Measurements from ENCODE around the gene ZMAT3.
"Not testable (repeated sequence)": the region's sequence is repeated elsewhere in the genome, so short reads cannot be mapped to it uniquely, and the experiment has no call there.

ZMAT3 gene, protein sequence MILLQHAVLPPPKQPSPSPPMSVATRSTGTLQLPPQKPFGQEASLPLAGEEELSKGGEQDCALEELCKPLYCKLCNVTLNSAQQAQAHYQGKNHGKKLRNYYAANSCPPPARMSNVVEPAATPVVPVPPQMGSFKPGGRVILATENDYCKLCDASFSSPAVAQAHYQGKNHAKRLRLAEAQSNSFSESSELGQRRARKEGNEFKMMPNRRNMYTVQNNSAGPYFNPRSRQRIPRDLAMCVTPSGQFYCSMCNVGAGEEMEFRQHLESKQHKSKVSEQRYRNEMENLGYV
- total RNA-seq, result 29.4 to 47.3 reads per million in 2 experiments

GRCh38 chr3:179071323-179072099 is at the start of gene ZMAT3:
Gene ZMAT3 (minus strand): TSS chr3:179071809. CDS start chr3:179067752, 4,057 bp downstream.
- DNase-seq (ENCODE audit: low read depth), result peak; percentile 78

DNA sequence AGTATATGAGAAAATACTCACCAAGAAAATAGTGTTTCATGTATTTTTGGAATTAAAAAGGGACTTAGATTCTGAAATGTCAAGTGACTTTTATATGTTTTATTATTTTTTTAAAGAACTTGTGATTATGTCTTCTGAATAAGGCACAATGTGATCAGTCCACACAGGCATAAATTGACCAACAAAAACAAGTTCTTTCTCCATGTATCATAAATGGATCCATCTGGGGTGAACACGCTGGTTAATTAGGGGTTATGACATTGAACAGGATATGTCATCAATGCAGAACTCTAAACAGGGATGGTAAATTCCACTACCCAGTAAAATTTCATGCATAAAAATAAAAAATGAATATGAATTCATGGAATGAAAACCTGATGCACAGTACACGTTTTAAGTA is 45.2 kb upstream of the ZMAT3 start:
- no peak for DNase-seq (ENCODE audit: low read depth)

- not testable (repeated sequence) for DNase-seq (ENCODE audit: low read depth)
These were observed 43.8 kb upstream of the ZMAT3 start for GRCh38 chr3:179115444-179115843.

DNA sequence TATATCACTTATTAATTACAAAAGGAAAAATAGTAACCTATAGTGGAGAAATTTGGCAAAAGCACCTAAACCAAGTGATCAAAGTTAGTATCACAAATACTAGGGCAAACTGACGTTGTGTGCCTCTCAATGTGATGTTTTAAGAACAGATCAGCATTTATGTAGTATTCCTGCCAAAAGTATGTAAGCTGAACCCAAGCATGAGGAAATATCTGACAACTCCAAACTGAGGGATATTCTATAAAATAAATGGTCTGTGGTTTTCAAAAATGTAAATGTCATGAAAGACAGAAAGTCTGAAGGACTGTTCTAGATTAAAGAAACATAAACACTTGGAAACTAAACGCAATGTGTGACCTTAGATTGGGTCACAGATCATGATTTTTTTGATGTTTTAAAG is 42.3 kb upstream of the ZMAT3 start:
- no peak for DNase-seq (ENCODE audit: low read depth)

DNA sequence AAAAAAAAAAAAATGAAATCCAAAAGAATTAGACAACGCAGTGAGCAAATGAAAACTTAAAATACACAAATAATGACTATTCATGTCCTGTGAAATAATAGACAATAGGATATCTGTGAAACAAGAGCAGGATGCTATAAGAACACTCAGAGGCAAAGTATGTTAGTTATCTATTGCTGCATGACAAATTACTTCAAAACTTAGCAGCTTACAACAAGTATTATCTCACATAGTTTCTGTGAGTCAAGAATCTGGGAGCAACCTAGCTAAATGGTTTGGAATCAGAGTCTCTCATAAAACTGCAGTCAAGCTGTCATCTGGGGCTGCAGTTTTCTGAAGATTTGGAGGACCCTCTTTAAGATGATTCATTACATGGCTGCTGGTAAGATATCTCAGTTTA is 36.5 kb upstream of the ZMAT3 start:
- DNase-seq (ENCODE audit: low read depth), result no peak

DNA sequence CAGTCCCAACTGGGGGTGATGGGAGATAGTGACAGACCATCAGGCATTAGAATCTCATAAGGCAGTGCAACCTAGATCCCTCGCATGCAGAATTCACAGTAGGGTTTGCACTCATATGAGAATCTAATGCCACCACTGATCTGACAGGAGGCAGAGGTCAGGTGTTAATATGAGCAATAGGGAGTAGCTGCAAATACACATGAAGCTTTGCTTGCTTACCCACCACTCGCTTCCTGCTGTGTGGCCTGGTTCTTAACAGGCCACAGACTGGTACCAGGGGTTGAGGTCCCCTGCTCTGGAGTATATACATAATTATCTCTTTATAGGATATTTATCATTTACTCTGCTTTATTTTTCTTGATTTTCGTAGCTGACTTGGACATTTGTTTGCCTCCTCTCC is 36.0 kb upstream of the ZMAT3 start:
- DNase-seq (ENCODE audit: low read depth), result no peak

DNA sequence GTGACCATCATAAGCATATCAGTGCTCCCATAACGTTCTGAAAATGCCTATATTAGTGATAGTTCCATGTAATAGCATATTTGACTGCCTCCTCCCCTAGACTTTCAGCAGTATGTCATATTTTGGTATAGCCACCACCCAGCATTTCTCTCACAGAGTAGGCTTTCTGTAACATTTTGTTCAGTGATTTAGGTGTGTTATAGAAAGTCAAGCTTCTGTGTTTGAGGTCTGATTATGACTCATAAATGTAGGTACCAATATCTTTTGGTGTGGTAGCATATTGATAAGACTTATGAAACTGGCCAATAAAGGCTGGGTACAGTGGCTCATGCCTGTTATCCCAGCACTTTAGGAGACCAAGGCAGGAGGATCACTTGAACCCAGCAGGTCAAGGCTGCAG is 34.3 kb upstream of the ZMAT3 start:
- no peak for DNase-seq (ENCODE audit: low read depth)

GRCh38 chr3:179100652-179101051 is 29.0 kb upstream of the ZMAT3 start:
- no peak for DNase-seq (ENCODE audit: low read depth)

- no peak for DNase-seq (ENCODE audit: low read depth)
These were observed 26.9 kb upstream of the ZMAT3 start for GRCh38 chr3:179098388-179099077.

- DNase-seq (ENCODE audit: low read depth), result no peak
These were observed 22.2 kb upstream of the ZMAT3 start for GRCh38 chr3:179093807-179094206.

- no peak for DNase-seq (ENCODE audit: low read depth)
These were observed 19.5 kb upstream of the ZMAT3 start for GRCh38 chr3:179091113-179091512.

GRCh38 chr3:179088306-179088705 is 16.7 kb upstream of the ZMAT3 start:
- no peak for DNase-seq (ENCODE audit: low read depth)

DNA sequence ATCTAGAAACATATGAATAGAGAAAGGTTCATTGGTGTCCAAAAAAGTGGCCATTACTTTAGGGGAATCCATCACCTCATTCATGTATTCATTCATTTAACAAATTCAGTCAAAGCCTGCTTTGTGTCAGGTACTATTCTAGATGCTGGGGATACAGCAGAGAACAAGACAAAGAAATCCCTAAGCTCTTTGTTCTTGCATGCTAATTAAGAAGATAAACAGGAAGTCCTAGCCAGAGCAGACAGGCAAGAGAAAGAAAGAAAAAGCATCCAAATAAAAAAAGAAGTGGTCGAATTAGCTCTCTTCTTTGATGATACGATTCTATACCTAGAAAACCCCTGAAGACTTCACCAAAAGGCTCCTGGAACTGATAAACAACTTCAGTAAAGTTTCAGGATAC is 12.4 kb upstream of the ZMAT3 start:
- DNase-seq (ENCODE audit: low read depth), result no peak

- no peak for DNase-seq (ENCODE audit: low read depth)
These were observed 10.8 kb upstream of the ZMAT3 start for GRCh38 chr3:179082416-179082815.

GRCh38 chr3:179081885-179082284 is 10.3 kb upstream of the ZMAT3 start:
- DNase-seq (ENCODE audit: low read depth), result no peak

DNA sequence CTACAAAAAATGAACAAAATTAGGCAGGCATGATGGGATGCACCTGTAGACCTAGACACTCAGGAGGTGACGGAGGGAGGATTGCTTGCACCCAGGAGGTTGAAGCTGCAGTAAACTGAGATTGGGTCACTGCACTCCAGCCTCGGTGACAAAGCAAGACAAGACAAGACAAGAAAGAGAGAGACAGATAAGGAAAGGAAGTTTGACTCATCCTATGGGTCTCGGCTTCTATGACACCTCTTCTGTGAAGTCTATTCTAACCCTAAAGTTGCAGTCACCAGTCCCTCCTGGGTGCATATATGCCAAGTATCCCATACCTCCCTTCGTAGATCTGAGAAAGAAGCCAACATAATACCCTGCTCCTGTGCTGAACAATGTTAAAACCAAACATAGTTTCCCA is 7.9 kb upstream of the ZMAT3 start:
- DNase-seq (ENCODE audit: low read depth), result no peak

DNA sequence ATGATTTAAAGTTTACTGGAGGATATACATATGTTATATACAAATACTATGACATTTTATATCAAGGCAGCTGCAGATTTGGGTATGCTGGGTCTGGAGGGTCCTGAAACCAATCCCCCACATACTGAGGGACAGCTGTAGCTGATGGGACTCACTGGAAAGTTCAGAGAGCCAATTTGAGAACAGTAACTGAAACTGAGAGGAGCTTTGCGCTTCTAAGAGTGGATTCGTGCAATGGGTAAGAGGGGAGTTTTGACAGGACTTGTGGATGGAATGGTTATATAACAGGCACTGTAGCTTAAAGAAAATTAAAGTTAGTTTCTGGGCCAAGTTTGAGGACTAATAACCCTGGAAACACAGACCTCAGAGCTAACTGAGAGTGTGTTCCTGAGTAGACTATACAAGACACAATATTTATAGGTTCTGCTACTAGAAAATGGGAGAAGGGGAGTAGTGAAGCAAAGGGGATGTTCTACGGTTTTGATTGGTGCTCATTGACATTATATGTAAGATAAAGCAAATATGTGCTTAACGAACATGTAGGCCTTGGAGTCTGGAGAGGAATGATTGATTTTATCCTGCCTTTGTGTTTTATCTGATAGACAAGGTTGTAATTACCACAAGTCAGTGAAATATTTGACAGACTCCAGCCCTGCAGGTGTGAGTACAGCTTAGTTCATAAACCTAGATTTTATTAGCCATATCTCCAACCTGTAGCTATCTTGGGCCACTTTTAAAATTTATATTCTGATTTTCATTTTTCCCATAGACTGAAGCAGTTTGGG is 4.8 kb upstream of the ZMAT3 start:
- no peak for DNase-seq (ENCODE audit: low read depth)

DNA sequence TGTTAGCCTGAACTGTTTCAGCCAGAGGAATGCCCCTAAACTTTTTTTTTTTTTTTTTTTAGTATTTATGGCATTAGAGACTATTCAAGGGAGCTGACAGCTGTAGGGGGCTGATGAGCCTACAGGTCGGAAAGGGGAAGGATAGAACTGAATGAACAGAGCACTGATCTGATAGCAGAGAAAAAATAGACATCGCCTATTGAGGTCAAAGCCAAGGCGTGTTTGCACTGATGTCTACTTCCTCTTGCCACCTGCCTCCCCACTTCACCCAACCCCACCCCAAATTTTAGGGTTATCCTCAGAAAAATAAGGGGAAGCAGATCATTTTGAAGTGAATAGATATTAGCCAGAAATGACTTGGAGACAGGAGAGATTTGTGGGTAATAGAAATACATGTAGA is 3.0 kb upstream of the ZMAT3 start:
- DNase-seq (ENCODE audit: low read depth), result no peak

- DNase-seq (ENCODE audit: low read depth), result no peak
These were observed 2.2 kb upstream of the ZMAT3 start for GRCh38 chr3:179073816-179074215.

- peak; percentile 18 for DNase-seq (ENCODE audit: low read depth)
These were observed 460 bp upstream of the ZMAT3 start for GRCh38 chr3:179072100-179072438.

DNA sequence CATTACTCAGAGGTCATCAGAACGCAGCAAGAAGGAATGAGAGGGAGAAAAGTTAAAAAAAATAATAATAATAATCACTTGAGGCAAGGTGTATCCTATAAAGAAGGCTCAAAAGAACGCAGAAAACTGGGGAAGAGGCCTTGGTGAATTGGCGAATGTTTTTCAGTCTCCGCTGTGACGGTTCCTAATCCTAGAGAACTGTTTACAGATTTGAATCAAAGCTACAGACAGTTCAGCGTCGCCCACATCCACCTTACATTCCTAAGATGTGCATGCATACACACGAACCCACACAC is 634 bp downstream of the ZMAT3 start:
- no peak for DNase-seq (ENCODE audit: low read depth)

DNA sequence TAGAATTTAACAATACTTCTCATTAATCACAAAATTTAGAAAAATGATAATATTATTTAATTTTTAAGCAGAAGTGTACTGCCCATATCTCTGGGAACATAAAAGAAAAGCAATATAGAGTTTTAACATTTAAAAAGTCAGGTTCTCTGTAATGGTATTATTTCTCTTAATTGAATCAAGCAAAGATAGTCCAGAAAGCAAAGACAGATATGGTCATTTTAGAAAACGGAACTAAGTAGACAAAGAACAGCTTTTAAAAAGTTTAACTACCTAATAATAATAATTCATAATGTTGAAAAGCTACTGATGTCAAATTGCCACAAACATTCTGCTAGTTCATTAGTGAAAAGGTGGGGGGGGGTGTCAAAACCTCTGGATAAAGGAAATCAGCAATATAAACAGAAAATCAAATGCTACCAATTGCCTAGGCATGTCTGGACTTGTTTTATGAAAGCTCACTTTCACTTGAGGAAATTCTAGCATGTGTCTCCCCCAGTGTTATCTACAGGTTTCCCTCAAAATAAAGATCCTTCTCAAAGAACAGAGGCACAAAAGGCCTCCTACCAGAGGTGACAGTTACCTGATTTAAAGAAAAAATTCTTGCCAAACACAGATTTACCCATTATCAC is 1.7 kb downstream of the ZMAT3 start:
- DNase-seq (ENCODE audit: low read depth), result no peak

Data from T follicular helper cell (primary cell).